Activated CD8-positive, alpha-beta T cell treated with anti-CD3 and anti-CD28 coated beads, Interleukin-2, amount 10 ng/mL, durations not matched to agents 7 days and 5 days (primary cell): ENCODE data around the gene FAF1. TPM values are rescaled to one million over a fixed set of nuclear protein-coding genes. Genes with fewer than 3 reads are reported as not detected.

ENCODE experiments used
- ATAC-seq: fragments of 150-1000 bp; cut with Tn5 transposase; one replicate; pipeline ENCODE4 v1.10.0; 2021; ENCODE audit warnings: moderate library complexity
- CTCF ChIA-PET: fragments of 350-600 bp; sonication (Branson Sonifier 250); formaldehyde crosslinking; loops from one replicate; lab custom pipeline; 2021; ENCODE audit warnings: antibody characterized with exemption; lab: Charles Lee
- POLR2A ChIA-PET: fragments of 350-600 bp; sonication (Branson Sonifier 250); formaldehyde crosslinking; loops from one replicate; lab custom pipeline; 2021; ENCODE audit warnings: antibody characterized with exemption; lab: Charles Lee
- DNase-seq: peaks from one replicate; pipeline ENCODE4 v3.0.0-alpha.2; 2020
- H3K27ac Mint-ChIP-seq: one replicate; pipeline ENCODE4 v1.8.0; 2021; ENCODE audit warnings: mild to moderate bottlenecking, mixed read lengths
- H3K27me3 Mint-ChIP-seq: one replicate; pipeline ENCODE4 v1.8.0; 2021; ENCODE audit warnings: low read depth, mixed read lengths
- H3K36me3 Mint-ChIP-seq: one replicate; pipeline ENCODE4 v1.8.0; 2021; ENCODE audit warnings: low read depth, mixed read lengths
- H3K4me1 Mint-ChIP-seq: one replicate; pipeline ENCODE4 v1.8.0; 2021; ENCODE audit warnings: low read depth, mixed read lengths
- H3K4me3 Mint-ChIP-seq: one replicate; pipeline ENCODE4 v1.8.0; 2021; ENCODE audit warnings: mild to moderate bottlenecking, mixed read lengths
- H3K9me3 Mint-ChIP-seq: one replicate; pipeline ENCODE4 v1.8.0; 2022; ENCODE audit warnings: mixed read lengths; ENCODE audit not compliant: insufficient read depth
- total RNA-seq, 2 experiments: library from RNA; stranded (reverse); gene quantifications; one replicate each; pipeline ENCODE4 v1.2.3, GENCODE V29; 2021

The FAF1 gene
- total RNA-seq, 2 experiments from 2014 or later: 95.6 to 104 TPM

DNA sequence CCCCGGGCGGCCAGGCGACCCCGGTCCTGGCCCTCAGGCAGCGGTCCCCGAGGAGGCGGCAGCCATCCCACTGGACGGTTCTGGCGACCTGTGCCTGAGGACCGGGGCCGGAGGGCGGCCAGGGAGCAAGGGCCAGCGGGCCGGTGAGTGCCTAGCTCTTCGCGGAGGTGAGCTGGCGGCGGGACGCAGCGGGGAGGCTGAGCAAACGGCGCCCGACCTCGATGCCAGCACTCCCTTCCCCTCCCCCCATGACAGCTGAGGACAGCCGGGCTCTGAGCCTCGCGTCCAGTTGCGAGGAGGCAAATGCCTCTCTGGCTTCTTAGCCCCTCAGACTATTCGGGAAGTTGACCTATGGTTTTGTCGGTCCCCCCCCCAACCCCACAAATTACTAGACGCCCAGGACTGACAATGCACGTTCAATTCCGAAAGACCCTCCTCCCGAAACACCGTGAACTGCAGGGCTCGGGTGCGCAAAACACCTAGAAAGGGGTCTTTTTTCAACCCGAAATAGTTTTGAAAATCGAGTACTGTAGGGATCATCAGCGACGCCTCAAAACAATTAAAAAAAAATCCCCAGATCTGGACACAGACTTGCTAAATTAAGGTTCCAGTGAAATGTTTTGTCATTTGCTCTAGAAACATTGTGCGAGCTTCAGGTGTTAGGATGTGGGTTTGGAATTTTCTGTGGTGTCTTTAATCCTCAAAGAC lies 18.2 kb upstream of the FAF1 start:
- peak; percentile 56 for DNase-seq

DNA sequence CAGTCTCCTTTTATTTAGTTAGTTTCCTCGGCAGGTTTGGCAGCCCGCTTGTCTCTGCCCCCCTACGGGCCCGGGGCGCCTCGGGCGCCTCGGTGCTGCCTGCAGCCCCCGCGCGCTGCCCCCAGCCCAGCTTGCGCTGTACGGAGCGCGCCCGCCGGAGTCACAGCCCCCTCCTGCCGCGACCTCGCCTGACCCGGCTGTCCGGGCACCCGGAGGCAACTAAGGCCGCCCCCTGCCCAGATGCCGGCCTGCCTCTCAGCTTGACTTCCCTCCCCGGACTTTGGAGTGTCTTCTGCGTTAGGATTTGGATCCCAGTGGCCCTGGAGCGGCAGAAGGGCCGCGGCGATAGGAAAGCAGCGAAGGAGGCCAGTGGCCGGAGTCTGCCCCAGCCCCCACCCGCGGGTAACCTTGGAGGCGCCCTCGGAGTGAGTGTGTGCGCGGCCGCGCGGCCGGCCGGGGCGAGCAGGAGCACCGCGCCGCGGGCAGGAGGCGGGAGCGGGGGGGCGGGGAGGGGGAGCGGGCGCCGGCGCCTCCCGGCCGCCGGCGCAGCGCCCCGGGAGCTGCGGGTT lies 17.6 kb upstream of the FAF1 start:
- peak; percentile 70 for ATAC-seq
- peaks cover 10% of the 10 kb centered on the region for H3K27me3 Mint-ChIP-seq
- POLR2A ChIA-PET: interaction anchor here (0.6 to 4.1 kb wide), 7 partner anchors 9 to 318 kb away, joined by 3 to 85 read pairs (median 3); partner anchors contain the start of genes CDKN2C and FAF1

More for the DNA sequence above, 18.2 kb upstream of the FAF1 start:
- POLR2A ChIA-PET: interaction anchor here (0.7 to 4.1 kb wide), 5 partner anchors 9 to 254 kb away, joined by 3 to 85 read pairs (median 8); partner anchors contain the start of genes CDKN2C and FAF1
- H3K4me1 Mint-ChIP-seq: peaks cover 42% of the 10 kb centered on the region
- peaks cover 38% of the 10 kb centered on the region for H3K36me3 Mint-ChIP-seq
- ATAC-seq: peak; percentile 62
- CTCF ChIA-PET: interaction anchor here (2.3 to 3.2 kb wide), 4 partner anchors 10 to 213 kb away, joined by 7 to 20 read pairs (median 12); partner anchors contain the start of gene FAF1
- peaks cover 14% of the 10 kb centered on the region for H3K27me3 Mint-ChIP-seq
- H3K27ac Mint-ChIP-seq: peak overlapping the region; percentile 86
- H3K9me3 Mint-ChIP-seq: no peaks in the 10 kb centered on the region
- H3K4me3 Mint-ChIP-seq: peak overlapping the region; percentile 91

DNA sequence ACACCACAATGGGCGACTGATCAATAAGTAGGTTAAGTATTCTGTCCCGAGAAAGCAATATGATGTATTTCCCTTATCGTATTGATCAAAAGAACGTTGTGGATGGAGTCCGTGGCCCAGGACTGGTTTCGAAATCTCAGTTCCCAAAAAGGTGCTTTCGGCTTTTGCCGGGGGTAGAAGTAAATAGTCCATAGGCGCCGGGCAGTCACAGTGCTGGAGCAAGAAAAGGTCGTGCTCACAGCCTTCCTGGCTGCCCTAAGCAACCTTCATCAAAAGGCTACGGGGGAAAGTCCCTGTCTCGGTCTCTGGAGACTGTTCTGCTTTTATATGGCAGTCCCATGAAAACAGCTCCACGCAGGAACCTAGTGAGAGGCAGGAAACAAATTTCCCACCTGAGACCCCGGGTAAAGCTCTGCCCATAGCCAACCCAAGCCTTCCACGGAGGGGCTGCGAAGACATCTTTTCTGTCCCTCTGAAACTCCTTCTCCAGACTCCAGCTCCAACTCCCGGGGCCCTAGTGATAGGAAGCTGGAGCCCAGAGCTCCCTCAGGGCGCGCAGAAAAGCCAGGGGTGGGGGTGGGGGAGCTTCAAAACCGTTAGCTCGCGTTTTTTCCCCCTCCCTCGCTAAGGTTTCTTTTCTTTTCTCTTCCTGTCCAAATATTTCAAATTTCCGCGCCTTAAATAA lies 17.0 kb upstream of the FAF1 start:
- no peaks in the 10 kb centered on the region for H3K9me3 Mint-ChIP-seq
- H3K27ac Mint-ChIP-seq: peak overlapping the region; percentile 85
- H3K4me1 Mint-ChIP-seq: peaks cover 50% of the 10 kb centered on the region
- peaks cover 7% of the 10 kb centered on the region for H3K27me3 Mint-ChIP-seq
- peak overlapping the region; percentile 83 for H3K4me3 Mint-ChIP-seq
- CTCF ChIA-PET: interaction anchor here (0.9 to 3.2 kb wide), 4 partner anchors 8 to 212 kb away, joined by 4 to 20 read pairs (median 11); partner anchors contain the start of gene FAF1
- POLR2A ChIA-PET: interaction anchor here (0.6 to 4.1 kb wide), 6 partner anchors 8 to 318 kb away, joined by 3 to 85 read pairs (median 6); partner anchors contain the start of genes CDKN2C and FAF1
- peak; percentile 67 for ATAC-seq
- peak; percentile 44 for DNase-seq
- H3K36me3 Mint-ChIP-seq: peaks cover 46% of the 10 kb centered on the region

More for the DNA sequence above, 17.6 kb upstream of the FAF1 start:
- CTCF ChIA-PET: interaction anchor here (0.9 to 3.2 kb wide), 5 partner anchors 9 to 213 kb away, joined by 4 to 20 read pairs (median 10); partner anchors contain the start of gene FAF1
- peaks cover 48% of the 10 kb centered on the region for H3K4me1 Mint-ChIP-seq
- H3K9me3 Mint-ChIP-seq: no peaks in the 10 kb centered on the region
- peak; percentile 37 for DNase-seq
- H3K36me3 Mint-ChIP-seq: peaks cover 43% of the 10 kb centered on the region
- H3K4me3 Mint-ChIP-seq: peak overlapping the region; percentile 83
- H3K27ac Mint-ChIP-seq: peak overlapping the region; percentile 85

DNA sequence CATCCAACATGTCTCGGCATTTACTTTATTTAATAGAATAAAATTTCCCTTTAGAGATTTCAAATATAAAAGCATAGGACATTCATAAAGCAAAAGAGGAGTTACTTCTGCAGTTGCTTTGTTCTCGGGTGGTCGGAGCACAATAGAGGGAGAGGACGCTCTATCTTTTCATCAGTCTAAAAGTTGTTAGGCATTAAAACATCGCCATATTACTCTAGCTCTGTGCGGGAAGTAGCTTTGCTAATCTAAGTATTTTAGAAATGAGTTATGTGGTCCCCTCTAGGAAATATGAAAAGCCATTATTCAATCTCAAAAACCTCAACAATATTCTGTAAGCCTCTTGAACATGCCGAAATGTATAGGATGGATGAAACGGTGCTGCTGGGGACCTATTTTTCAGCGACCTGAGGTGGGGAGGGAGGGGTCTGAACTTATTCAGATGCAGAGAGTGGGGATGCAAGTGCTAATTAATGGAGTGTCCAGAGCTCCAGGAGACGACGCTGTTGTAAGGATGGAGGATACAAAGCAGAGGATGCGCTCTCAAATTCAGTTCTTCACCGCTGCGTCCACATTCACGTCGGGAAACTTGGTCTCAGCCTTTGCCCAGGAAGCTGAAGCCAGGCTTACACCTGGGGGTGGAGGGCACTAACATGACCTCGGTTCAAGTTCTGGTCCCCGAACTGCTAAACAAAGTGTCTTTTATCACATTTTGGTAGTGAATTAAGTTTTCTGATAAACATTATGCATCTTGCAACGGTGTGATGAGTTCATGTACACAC lies 16.2 kb upstream of the FAF1 start:
- ATAC-seq (no peak), DNase-seq (no peak)
- no peaks in the 10 kb centered on the region for H3K9me3 Mint-ChIP-seq
- POLR2A ChIA-PET: interaction anchor here (1.9 to 4.1 kb wide), 3 partner anchors 7 to 16 kb away, joined by 8 to 85 read pairs (median 53); partner anchors contain the start of genes CDKN2C and FAF1
- peaks cover 4% of the 10 kb centered on the region for H3K27me3 Mint-ChIP-seq
- H3K27ac Mint-ChIP-seq: peak overlapping the region; percentile 85
- peaks cover 51% of the 10 kb centered on the region for H3K36me3 Mint-ChIP-seq
- CTCF ChIA-PET: interaction anchor here (1.2 to 3.2 kb wide), 4 partner anchors 8 to 213 kb away, joined by 3 to 20 read pairs (median 11); partner anchors contain the start of gene FAF1
- peaks cover 53% of the 10 kb centered on the region for H3K4me1 Mint-ChIP-seq
- H3K4me3 Mint-ChIP-seq: peak overlapping the region; percentile 83

- H3K4me1 Mint-ChIP-seq: peaks cover 57% of the 10 kb centered on the region
- DNase-seq (no peak), ATAC-seq (no peak)
- ChIA-PET CTCF (interaction anchor here (1.2 kb wide), 1 partner anchor 214 kb away, joined by 3 read pairs; no protein-coding TSS in a partner anchor), POLR2A (no interaction called here)
- peaks cover 59% of the 10 kb centered on the region for H3K36me3 Mint-ChIP-seq
- H3K27ac Mint-ChIP-seq: no peak overlapping the region
- no peak overlapping the region for H3K4me3 Mint-ChIP-seq
- peaks cover 4% of the 10 kb centered on the region for H3K27me3 Mint-ChIP-seq
- no peaks in the 10 kb centered on the region for H3K9me3 Mint-ChIP-seq
Observed at GRCh38 chr1:50975436-50975835, 15.4 kb upstream of the FAF1 start.

DNA sequence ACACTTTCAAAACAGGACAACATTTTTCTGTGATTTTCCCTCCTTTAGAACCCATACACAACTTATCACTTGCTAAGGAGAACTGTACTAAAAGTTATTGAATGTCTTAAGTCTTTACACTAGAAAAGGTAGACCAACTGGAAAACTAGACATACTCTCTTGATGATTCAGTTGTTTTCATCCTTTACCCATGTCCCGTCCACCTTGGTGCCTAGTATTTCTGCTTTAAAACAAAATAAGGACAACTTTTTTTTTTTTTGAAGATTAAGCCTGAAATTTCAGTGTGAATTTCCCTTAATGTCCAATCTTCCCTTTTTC lies 14.5 kb upstream of the FAF1 start:
- Mint-ChIP-seq H3K4me1 (peaks cover 54% of the 10 kb centered on the region), H3K27me3 (peaks cover 4% of the 10 kb centered on the region), H3K27ac (no peak overlapping the region), H3K36me3 (peaks cover 64% of the 10 kb centered on the region), H3K9me3 (no peaks in the 10 kb centered on the region), H3K4me3 (no peak overlapping the region)
- ATAC-seq (no peak), DNase-seq (no peak)
- ChIA-PET POLR2A (no interaction called here), CTCF (no interaction called here)

- H3K4me3 Mint-ChIP-seq: no peak overlapping the region
- H3K27ac Mint-ChIP-seq: no peak overlapping the region
- peaks cover 2% of the 10 kb centered on the region for H3K27me3 Mint-ChIP-seq
- H3K4me1 Mint-ChIP-seq: peaks cover 50% of the 10 kb centered on the region
- no peaks in the 10 kb centered on the region for H3K9me3 Mint-ChIP-seq
- CTCF ChIA-PET: interaction anchor here (0.9 to 1.5 kb wide), 2 partner anchors 13 to 200 kb away, joined by 3 to 6 read pairs; no protein-coding TSS in a partner anchor
- DNase-seq (no peak), ATAC-seq (no peak)
- POLR2A ChIA-PET: no interaction called here
- peaks cover 64% of the 10 kb centered on the region for H3K36me3 Mint-ChIP-seq
Observed at GRCh38 chr1:50973875-50974617, 14.0 kb upstream of the FAF1 start.

- Mint-ChIP-seq H3K9me3 (no peaks in the 10 kb centered on the region), H3K27me3 (no peaks in the 10 kb centered on the region), H3K27ac (no peak overlapping the region), H3K4me1 (peaks cover 44% of the 10 kb centered on the region), H3K4me3 (peak overlapping the region; percentile 15), H3K36me3 (peaks cover 62% of the 10 kb centered on the region)
- POLR2A ChIA-PET: interaction anchor here (1.5 kb wide), 1 partner anchor 13 kb away, joined by 8 read pairs; the partner anchor contains the start of gene FAF1
- DNase-seq (no peak), ATAC-seq (no peak)
- CTCF ChIA-PET: interaction anchor here (0.9 to 1.5 kb wide), 3 partner anchors 13 to 216 kb away, joined by 3 to 6 read pairs (median 5); no protein-coding TSS in a partner anchor
Observed at GRCh38 chr1:50973255-50973654, 13.2 kb upstream of the FAF1 start.

DNA sequence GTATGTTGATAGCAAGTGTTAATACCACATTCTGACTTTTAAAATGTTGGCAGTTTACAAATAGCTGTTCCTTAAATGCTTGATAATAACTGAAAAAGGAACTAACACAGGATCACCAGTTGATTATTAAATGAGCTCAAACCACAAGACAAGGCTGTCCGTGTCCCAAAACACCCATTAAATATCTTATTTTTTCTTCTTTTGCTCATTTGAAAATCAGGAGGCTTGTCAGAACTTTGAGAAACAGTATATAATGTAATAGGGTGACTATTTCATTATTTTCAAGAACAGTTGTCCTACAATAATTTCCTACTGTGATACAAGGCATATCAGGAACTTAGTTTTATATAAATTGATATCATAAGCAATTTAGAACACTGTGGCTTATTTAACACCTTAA lies 12.7 kb upstream of the FAF1 start:
- Mint-ChIP-seq H3K4me3 (peak overlapping the region; percentile 15), H3K9me3 (no peaks in the 10 kb centered on the region), H3K27me3 (no peaks in the 10 kb centered on the region), H3K4me1 (peaks cover 46% of the 10 kb centered on the region), H3K27ac (no peak overlapping the region), H3K36me3 (peaks cover 62% of the 10 kb centered on the region)
- ATAC-seq (no peak), DNase-seq (no peak)
- POLR2A ChIA-PET: interaction anchor here (1.5 kb wide), 1 partner anchor 13 kb away, joined by 8 read pairs; the partner anchor contains the start of gene FAF1
- CTCF ChIA-PET: interaction anchor here (1.4 to 1.5 kb wide), 2 partner anchors 198 to 217 kb away, joined by 5 to 6 read pairs; no protein-coding TSS in a partner anchor

- no peak for DNase-seq
- ATAC-seq: no peak
- peaks cover 52% of the 10 kb centered on the region for H3K4me1 Mint-ChIP-seq
- no peaks in the 10 kb centered on the region for H3K9me3 Mint-ChIP-seq
- ChIA-PET CTCF (interaction anchor here (1.7 to 3.8 kb wide), 3 partner anchors 11 to 220 kb away, joined by 4 to 30 read pairs (median 21); partner anchors contain the start of gene FAF1), POLR2A (interaction anchor here (1.5 kb wide), 1 partner anchor 12 kb away, joined by 8 read pairs; the partner anchor contains the start of gene FAF1)
- H3K36me3 Mint-ChIP-seq: peaks cover 61% of the 10 kb centered on the region
- no peaks in the 10 kb centered on the region for H3K27me3 Mint-ChIP-seq
- no peak overlapping the region for H3K27ac Mint-ChIP-seq
- peak overlapping the region; percentile 98 for H3K4me3 Mint-ChIP-seq
Observed at GRCh38 chr1:50971748-50972305, 11.8 kb upstream of the FAF1 start.
